Neural cell (in vitro differentiated cells): ENCODE data around the gene DCXR. TPM values are rescaled to one million over a fixed set of nuclear protein-coding genes. Genes with fewer than 3 reads are reported as not detected.

Experiments
- H2AFZ ChIP-seq: fragments of 200-600, 300-800 bp; sonication (generic), shearing (Covaris generic); 2 replicates; pipeline ENCODE4 v1.6.0; 2014; ENCODE audit warnings: low read depth, mild to moderate bottlenecking, antibody characterized with exemption, low read length, moderate library complexity
- H3F3A ChIP-seq: fragments of 200-600 bp; shearing (Covaris generic); 2 replicates; pipeline ENCODE4 v1.6.1; 2016; ENCODE audit warnings: mild to moderate bottlenecking, moderate library complexity, mixed read lengths, antibody characterized with exemption, low read length; ENCODE audit not compliant: insufficient read depth, poor library complexity, severe bottlenecking
- H3K27ac ChIP-seq: fragments of 200-600, 300-800 bp; sonication (generic), shearing (Covaris generic); 2 replicates; pipeline ENCODE4 v1.5.1; 2014; ENCODE audit warnings: mild to moderate bottlenecking, low read length, moderate library complexity
- H3K27me3 ChIP-seq: fragments of 300-800, 200-600 bp; sonication (generic), shearing (Covaris generic); 2 replicates; pipeline ENCODE4 v1.6.0; 2014; ENCODE audit warnings: mild to moderate bottlenecking, low read depth, low read length, moderate library complexity; ENCODE audit not compliant: insufficient read depth
- H3K36me3 ChIP-seq: fragments of 300-800, 200-600 bp; sonication (generic), shearing (Covaris generic); 2 replicates; pipeline ENCODE4 v1.5.1; 2014; ENCODE audit warnings: mild to moderate bottlenecking, antibody characterized with exemption, low read length, moderate library complexity; ENCODE audit not compliant: insufficient read depth
- H3K4me2 ChIP-seq: fragments of 300-800, 200-600 bp; sonication (generic), shearing (Covaris generic); 2 replicates; pipeline ENCODE4 v1.6.0; 2014; ENCODE audit warnings: mild to moderate bottlenecking, low read length
- H3K4me3 ChIP-seq: fragments of 300-800, 200-600 bp; sonication (generic), shearing (Covaris generic); 2 replicates; pipeline ENCODE4 v1.5.1; 2014; ENCODE audit warnings: mild to moderate bottlenecking, low read length, moderate library complexity
- H3K79me2 ChIP-seq: fragments of 200-600 bp; shearing (Covaris generic); replicated peaks from 2 replicates; pipeline ENCODE4 v1.6.0; 2014; ENCODE audit warnings: mild to moderate bottlenecking, low read length, moderate library complexity; ENCODE audit not compliant: insufficient read depth
- H3K9ac ChIP-seq: fragments of 300-800, 200-600 bp; sonication (generic), shearing (Covaris generic); 2 replicates; pipeline ENCODE4 v1.6.1; 2016; ENCODE audit warnings: mild to moderate bottlenecking, low read length, mixed read lengths
- H3K9me2 ChIP-seq: fragments of 200-600 bp; shearing (Covaris generic); 2 replicates; pipeline ENCODE4 v1.6.1; 2016; ENCODE audit warnings: mild to moderate bottlenecking, low read length, mixed read lengths; ENCODE audit not compliant: insufficient read depth
- H3K9me3 ChIP-seq: fragments of 200-600, 300-800 bp; sonication (generic), shearing (Covaris generic); 2 replicates; pipeline ENCODE4 v1.6.1; 2016; ENCODE audit warnings: mild to moderate bottlenecking, mixed run types, low read length, moderate library complexity, mixed read lengths
- H4K20me1 ChIP-seq: fragments of 200-600 bp; shearing (Covaris generic); 2 replicates; pipeline ENCODE4 v1.6.1; 2016; ENCODE audit warnings: mild to moderate bottlenecking, mixed run types; ENCODE audit not compliant: insufficient read depth
- CTCF ChIP-seq: fragments of 450-650 bp; IDR thresholded peaks from 2 replicates; pipeline ENCODE4 v1.5.1; 2014; ENCODE audit warnings: antibody characterized with exemption, mild to moderate bottlenecking, moderate library complexity; ENCODE audit not compliant: poor library complexity, severe bottlenecking
- EP300 ChIP-seq: fragments of 450-650 bp; conservative IDR thresholded peaks from 2 replicates; pipeline ENCODE4 v1.6.1; 2014; ENCODE audit warnings: antibody characterized with exemption, mild to moderate bottlenecking, moderate library complexity; ENCODE audit not compliant: poor library complexity, severe bottlenecking
- EZH2 ChIP-seq: fragments of 200-600, 300-800 bp; shearing (Covaris generic), sonication (generic); IDR thresholded peaks from 2 replicates; pipeline ENCODE4 v1.6.1; 2014; ENCODE audit warnings: antibody characterized with exemption, low read length, borderline replicate concordance, mild to moderate bottlenecking; ENCODE audit not compliant: insufficient read depth, poor library complexity, severe bottlenecking
- MXI1 ChIP-seq: fragments of 450-650 bp; conservative IDR thresholded peaks from 2 replicates; pipeline ENCODE4 v1.6.1; 2014; ENCODE audit warnings: antibody characterized with exemption, mild to moderate bottlenecking; ENCODE audit not compliant: poor library complexity, severe bottlenecking
- POLR2AphosphoS5 ChIP-seq: IDR thresholded peaks from 2 replicates; pipeline ENCODE4 v1.6.1; 2012
- RAD21 ChIP-seq: fragments of 450-650 bp; conservative IDR thresholded peaks from 2 replicates; pipeline ENCODE4 v1.6.1; 2014; ENCODE audit warnings: antibody characterized with exemption, mild to moderate bottlenecking, moderate library complexity
- REST ChIP-seq: IDR thresholded peaks from 2 replicates; pipeline ENCODE4 v1.6.1; 2012; ENCODE audit warnings: borderline replicate concordance
- SMC3 ChIP-seq: fragments of 450-650 bp; conservative IDR thresholded peaks from 2 replicates; pipeline ENCODE4 v1.6.1; 2014; ENCODE audit warnings: antibody characterized with exemption, mild to moderate bottlenecking, moderate library complexity; ENCODE audit not compliant: poor library complexity
- TAF1 ChIP-seq: IDR thresholded peaks from 2 replicates; pipeline ENCODE4 v1.6.1; 2012; ENCODE audit warnings: low read depth
- polyA plus RNA-seq: library from polyadenylated mRNA; depleted of rRNA; stranded (reverse); fragments of >200 nt; gene quantifications from 2 replicates; pipeline ENCODE4 v1.2.3, GENCODE V29; 2014

Gene DCXR
- polyA plus RNA-seq, 1 donor from 2014 or later = 129 TPM

- TF ChIP-seq TAF1 (no peak), MXI1 (no peak), EP300 (no peak), POLR2AphosphoS5 (no peak), CTCF (no peak), REST (no peak), EZH2 (no peak), RAD21 (no peak), SMC3 (no peak)
- no peak overlapping the region for H3K9ac ChIP-seq
- no peaks in the 10 kb centered on the region for H3K36me3 ChIP-seq
- H3K4me3 ChIP-seq = no peak overlapping the region
- H3F3A ChIP-seq = no peaks in the 10 kb centered on the region
- no peaks in the 10 kb centered on the region for H3K79me2 ChIP-seq
- no peaks in the 10 kb centered on the region for H3K27me3 ChIP-seq
- no peaks in the 10 kb centered on the region for H4K20me1 ChIP-seq
- H3K9me2 ChIP-seq = no peaks in the 10 kb centered on the region
- no peaks in the 10 kb centered on the region for H3K9me3 ChIP-seq
- no peak overlapping the region for H3K4me2 ChIP-seq
- H2AFZ ChIP-seq = no peak overlapping the region
- H3K27ac ChIP-seq = no peak overlapping the region
Observed at GRCh38 chr17:81996757-81997441, 40.6 kb downstream of the DCXR start.

- Histone ChIP-seq H4K20me1 (no peaks in the 10 kb centered on the region), H3K27me3 (no peaks in the 10 kb centered on the region)
Observed at GRCh38 chr17:81996232-81996756, 41.2 kb downstream of the DCXR start.

More at GRCh38 chr17:81996232-81996756, 41.2 kb downstream of the DCXR start:
- no peak overlapping the region for H3K27ac ChIP-seq
- H3K9ac ChIP-seq = no peak overlapping the region
- no peak overlapping the region for H3K4me2 ChIP-seq
- no peaks in the 10 kb centered on the region for H3K79me2 ChIP-seq
- no peak overlapping the region for H2AFZ ChIP-seq
- no peaks in the 10 kb centered on the region for H3K9me3 ChIP-seq
- no peaks in the 10 kb centered on the region for H3K36me3 ChIP-seq
- H3K4me3 ChIP-seq = no peak overlapping the region
- no peaks in the 10 kb centered on the region for H3F3A ChIP-seq
- TF ChIP-seq RAD21 (no peak), EZH2 (no peak), MXI1 (no peak), SMC3 (no peak), CTCF (no peak), EP300 (no peak), POLR2AphosphoS5 (no peak), REST (no peak), TAF1 (no peak)
- no peaks in the 10 kb centered on the region for H3K9me2 ChIP-seq
